Right lobe of liver (tissue), 6 donors: ENCODE results near the gene SIN3A. TPM values are rescaled to one million over a fixed set of nuclear protein-coding genes. Genes with fewer than 3 reads are reported as not detected.

Source experiments
- ATAC-seq, 4 donors: fragments of 200-7000 bp; cut with Tn5 transposase; one replicate each; pipeline ENCODE4 v1.9.1; 2020; ENCODE audit warnings: mild to moderate bottlenecking in 4 of 4, moderate library complexity in 4 of 4
- DNase-seq, 3 donors: peaks; one replicate each; pipeline ENCODE4 v3.0.0-alpha.2; 2020
- H3K27ac ChIP-seq, 3 donors: fragments of 200-600 bp; one replicate each; pipeline ENCODE4 v1.8.0; 2022
- H3K27me3 ChIP-seq, 2 donors: fragments of 200-600 bp; one replicate each; pipeline ENCODE4 v1.8.0; 2022
- H3K36me3 ChIP-seq, 4 donors: fragments of 200-600 bp; sonication (generic) in 1 of 4; one replicate each; pipeline versions ENCODE4 v1.5.1 to v1.8.0; 2017 to 2022; ENCODE audit warnings: control low read depth in 1 of 4
- H3K4me1 ChIP-seq, 4 donors: fragments of 200-600 bp; sonication (generic) in 1 of 4; one replicate each; pipeline versions ENCODE4 v1.5.1 to v1.8.0; 2017 to 2022; ENCODE audit warnings: control low read depth in 1 of 4
- H3K4me3 ChIP-seq, 3 donors: fragments of 200-600 bp; one replicate each; pipeline ENCODE4 v1.8.0; 2022
- H3K9me3 ChIP-seq, 4 donors: fragments of 200-600 bp; sonication (generic) in 1 of 4; one replicate each; pipeline versions ENCODE4 v1.5.1 to v1.8.0; 2017 to 2022; ENCODE audit warnings: control low read depth in 1 of 4
- CTCF ChIP-seq, 4 donors: fragments of 200-600 bp in 3 of 4; fragments of 450-650 bp in 1 of 4; IDR thresholded peaks; one replicate each; pipeline versions ENCODE4 v1.5.1 to v1.8.0; 2016 to 2022; ENCODE audit warnings: antibody characterized with exemption in 4 of 4, mild to moderate bottlenecking in 2 of 4
- POLR2A ChIP-seq: fragments of 450-650 bp; IDR thresholded peaks from one replicate; pipeline ENCODE4 v1.6.1; 2017; ENCODE audit warnings: antibody characterized with exemption, mild to moderate bottlenecking
- WGBS: methylation state at CpG from one replicate; pipeline ENCODE4 v1.1.6; 2018; ENCODE audit warnings: low coverage, low lambda C conversion rate; ENCODE audit not compliant: insufficient coverage; ENCODE audit errors: missing lambda C conversion rate; 5-methylcytosine and 5-hydroxymethylcytosine counted together
- intact Hi-C, 2 donors: fragments of 100-400 bp; cut with DNase I; formaldehyde crosslinking; loops; one replicate each; pipeline versions ENCODE4 v1.11.2 to v1.14.1; 2022
- total RNA-seq, 6 experiments: library from RNA; depleted of rRNA in 2 of 6; stranded (reverse); fragments of >200 nt in 2 of 6; fragmentation: NEBNext Ultra II Directional in 3 of 6; extraction: Animal tissue kit (Norgen Biotek cat#: 25700) in 3 of 6; gene quantifications; one replicate each; pipeline versions ENCODE4 v1.1.0 to v1.2.4, GENCODE V29; 2016 to 2023
- donor health status: DM: no; HTN: yes; CAD: no.
- donor health status: DM: no; HTN: no; CAD: no.
- donor health status: DM: no; HTN: no; CAD: no.
- donor health status: DM: no; HTN: yes; CAD: no.
- donor health status: DM: no; HTN: yes; CAD: no.

Gene SIN3A
- total RNA-seq, 6 experiments from 2014 or later: 10.0 to 21.6 (median 20.5) TPM

GRCh38 chr15:75367006-75367405 lies 84.5 kb downstream of the SIN3A start:
- ATAC-seq: no peak
- no peak for DNase-seq
- Histone ChIP-seq H3K27me3 (no peaks in the 10 kb centered on the region), H3K36me3 (peaks cover 0 to 46% (median 18%) of the 10 kb centered on the region in 4 donors), H3K9me3 (no peaks in the 10 kb centered on the region), H3K4me1 (peaks cover 0 to 31% (median 7%) of the 10 kb centered on the region in 4 donors), H3K4me3 (no peak overlapping the region), H3K27ac (no peak overlapping the region)
- TF ChIP-seq POLR2A (no peak), CTCF (IDR thresholded peaks at IDR 0.05) (no peak)
- intact Hi-C loops: no loop called here

- peaks cover 0 to 45% (median 17%) of the 10 kb centered on the region in 4 donors for H3K36me3 ChIP-seq
- DNase-seq (no peak), ATAC-seq (no peak)
- no peak overlapping the region for H3K4me3 ChIP-seq
- no peak overlapping the region for H3K27ac ChIP-seq
- H3K27me3 ChIP-seq: no peaks in the 10 kb centered on the region
- intact Hi-C loops: no loop called here
- TF ChIP-seq POLR2A (no peak), CTCF (IDR thresholded peaks at IDR 0.05) (no peak)
- H3K9me3 ChIP-seq: no peaks in the 10 kb centered on the region
- peaks cover 0 to 31% (median 7%) of the 10 kb centered on the region in 4 donors for H3K4me1 ChIP-seq
- whole genome bisulfite sequencing: 80% methylated on average over 2 of the region's 3 CpGs
Observed at GRCh38 chr15:75366163-75366562, 85.3 kb downstream of the SIN3A start.

- intact Hi-C loops: no loop called here
- no peak for ATAC-seq
Observed at GRCh38 chr15:75364881-75365280, 86.6 kb downstream of the SIN3A start.

GRCh38 chr15:75363786-75364185 lies 87.7 kb downstream of the SIN3A start:
- no peaks in the 10 kb centered on the region for H3K27me3 ChIP-seq
- H3K27ac ChIP-seq: no peak overlapping the region
- no peak overlapping the region for H3K4me3 ChIP-seq
- no CpG with 5 or more reads among the region's 9 CpGs for WGBS
- peaks cover 0 to 9% (median 2%) of the 10 kb centered on the region in 4 donors for H3K4me1 ChIP-seq
- H3K9me3 ChIP-seq: no peaks in the 10 kb centered on the region
- peaks cover 0 to 55% (median 21%) of the 10 kb centered on the region in 4 donors for H3K36me3 ChIP-seq
- intact Hi-C loops: no loop called here
- DNase-seq (no peak), ATAC-seq (no peak)
- TF ChIP-seq POLR2A (no peak), CTCF (IDR thresholded peaks at IDR 0.05) (no peak)

More at GRCh38 chr15:75364881-75365280, 86.6 kb downstream of the SIN3A start:
- TF ChIP-seq CTCF (IDR thresholded peaks at IDR 0.05) (no peak), POLR2A (no peak)
- WGBS: 87% methylated on average over 6 of the region's 6 CpGs
- DNase-seq: no peak
- Histone ChIP-seq H3K36me3 (peaks cover 0 to 44% (median 17%) of the 10 kb centered on the region in 4 donors), H3K27me3 (no peaks in the 10 kb centered on the region), H3K4me1 (peaks cover 0 to 20% (median 6%) of the 10 kb centered on the region in 4 donors), H3K4me3 (no peak overlapping the region), H3K9me3 (no peaks in the 10 kb centered on the region), H3K27ac (no peak overlapping the region)
